IMR-90 (cell line): ENCODE measurements around the gene CELSR1. TPM values are rescaled to one million over a fixed set of nuclear protein-coding genes. Genes with fewer than 3 reads are reported as not detected.

ENCODE experiments used
- ATAC-seq: fragments of 200-7000 bp; cut with Tn5 transposase; 2 replicates; pipeline ENCODE4 v1.9.1; 2020; ENCODE audit warnings: low read depth, mild to moderate bottlenecking, moderate library complexity
- BruUV-seq: library from RNA; stranded (reverse); fragments of 400-500 nt; replicated peaks from 2 replicates; lab custom pipeline; 2021; lab: Mats Ljungman, UMichigan
- CTCF ChIA-PET: fragments of 300-600 bp; formaldehyde crosslinking; extraction: SDS; loops from one replicate; lab custom pipeline; 2021; ENCODE audit warnings: antibody characterized with exemption; lab: Yijun Ruan, JAX
- POLR2A ChIA-PET: fragments of 300-600 bp; sonication (Branson Sonifier 250); formaldehyde crosslinking; loops from one replicate; lab custom pipeline; 2022; ENCODE audit warnings: antibody characterized with exemption; ENCODE audit not compliant: unreplicated experiment; lab: Charles Lee
- DNase-seq: peaks from one replicate; pipeline ENCODE4 v3.0.0; 2013
- H2AFZ ChIP-seq: replicated peaks from 2 replicates; pipeline ENCODE3; 2013; ENCODE audit warnings: low read length, mild to moderate bottlenecking; ENCODE audit not compliant: poor library complexity
- H2AK5ac ChIP-seq: 2 replicates; pipeline ENCODE4 v1.6.1; 2013; ENCODE audit warnings: low read depth, low read length, inconsistent platforms
- H2AK9ac ChIP-seq: replicated peaks from 2 replicates; pipeline ENCODE3; 2013; ENCODE audit warnings: mild to moderate bottlenecking, low read depth, low read length, moderate library complexity; ENCODE audit not compliant: poor library complexity
- H2BK120ac ChIP-seq: 2 replicates; pipeline ENCODE4 v1.6.1; 2013; ENCODE audit warnings: low read depth, low read length, inconsistent platforms
- H2BK15ac ChIP-seq: 3 replicates; pipeline ENCODE4 v1.6.1; 2013; ENCODE audit warnings: low read depth, low read length, inconsistent platforms
- H2BK20ac ChIP-seq: 2 replicates; pipeline ENCODE4 v1.6.1; 2013; ENCODE audit warnings: low read depth, mild to moderate bottlenecking, inconsistent platforms, low read length, moderate library complexity
- H2BK5ac ChIP-seq: 2 replicates; pipeline ENCODE4 v1.6.1; 2013; ENCODE audit warnings: mild to moderate bottlenecking, low read depth, low read length, inconsistent platforms; ENCODE audit not compliant: poor library complexity, severe bottlenecking
- H3K14ac ChIP-seq: replicated peaks from 2 replicates; pipeline ENCODE4 v1.6.1; 2013; ENCODE audit warnings: low read depth, low read length, inconsistent platforms
- H3K18ac ChIP-seq: 2 replicates; pipeline ENCODE4 v1.6.1; 2013; ENCODE audit warnings: low read depth, low read length, control low read depth
- H3K23ac ChIP-seq: 2 replicates; pipeline ENCODE4 v1.6.1; 2013; ENCODE audit warnings: low read depth, low read length, inconsistent platforms
- H3K27ac ChIP-seq: 2 replicates; pipeline ENCODE4 v1.5.1; 2013; ENCODE audit warnings: mild to moderate bottlenecking, control low read depth, low read length; ENCODE audit not compliant: insufficient read depth
- H3K27me3 ChIP-seq: 2 replicates; pipeline ENCODE4 v1.6.1; 2013; ENCODE audit warnings: low read length; ENCODE audit not compliant: control insufficient read depth, insufficient read depth
- H3K36me3 ChIP-seq: 2 replicates; pipeline ENCODE4 v1.6.1; 2013; ENCODE audit warnings: low read length, mixed read lengths; ENCODE audit not compliant: control insufficient read depth, insufficient read depth
- H3K4ac ChIP-seq: 2 replicates; pipeline ENCODE4 v1.6.1; 2013; ENCODE audit warnings: low read depth, low read length, inconsistent platforms
- H3K4me1 ChIP-seq: 2 replicates; pipeline ENCODE4 v1.6.1; 2013; ENCODE audit warnings: low read length, mixed read lengths; ENCODE audit not compliant: control insufficient read depth, insufficient read depth
- H3K4me2 ChIP-seq: 2 replicates; pipeline ENCODE4 v1.6.1; 2013; ENCODE audit warnings: low read depth, mild to moderate bottlenecking, control low read depth, low read length, moderate library complexity
- H3K4me3 ChIP-seq: 2 replicates; pipeline ENCODE4 v1.5.1; 2013; ENCODE audit warnings: low read depth, mild to moderate bottlenecking, control low read depth, low read length, moderate library complexity; ENCODE audit not compliant: insufficient read depth
- H3K56ac ChIP-seq: 2 replicates; pipeline ENCODE4 v1.6.1; 2013; ENCODE audit warnings: low read length, inconsistent platforms; ENCODE audit not compliant: insufficient read depth; ENCODE audit errors: extremely low read depth
- H3K79me1 ChIP-seq, 2 experiments: 2 replicates each; pipeline ENCODE4 v1.6.1; 2013; ENCODE audit warnings: low read length in 2 of 2, inconsistent platforms in 1 of 2, low read depth in 1 of 2
- H3K9ac ChIP-seq: 2 replicates; pipeline ENCODE4 v1.6.1; 2013; ENCODE audit warnings: low read depth, low read length, control low read depth
- H3K9me1 ChIP-seq: 2 replicates; pipeline ENCODE4 v1.6.1; 2013; ENCODE audit warnings: low read length, inconsistent platforms; ENCODE audit not compliant: insufficient read depth
- H3K9me3 ChIP-seq: 2 replicates; pipeline ENCODE4 v1.6.1; 2013; ENCODE audit warnings: low read length; ENCODE audit not compliant: control insufficient read depth, insufficient read depth
- H4K20me1 ChIP-seq: 2 replicates; pipeline ENCODE4 v1.6.1; 2013; ENCODE audit warnings: low read length, inconsistent platforms; ENCODE audit not compliant: insufficient read depth
- H4K5ac ChIP-seq: 2 replicates; pipeline ENCODE4 v1.6.1; 2013; ENCODE audit warnings: mild to moderate bottlenecking, low read depth, low read length, control low read depth
- H4K8ac ChIP-seq, 2 experiments: 2 replicates each; pipeline ENCODE4 v1.6.1; 2013; ENCODE audit warnings: low read depth in 2 of 2, low read length in 2 of 2, control low read depth in 1 of 2, inconsistent platforms in 1 of 2
- H4K91ac ChIP-seq: 2 replicates; pipeline ENCODE4 v1.6.1; 2013; ENCODE audit warnings: low read depth, low read length, inconsistent platforms; ENCODE audit not compliant: insufficient read depth
- CEBPB ChIP-seq: IDR thresholded peaks from 2 replicates; pipeline ENCODE4 v1.6.1; 2012; ENCODE audit warnings: low read depth, low read length, improper control_type of control experiment
- CHD1 ChIP-seq: IDR thresholded peaks from 2 replicates; pipeline ENCODE4 v1.6.1; 2012; ENCODE audit warnings: low read depth, low read length, improper control_type of control experiment
- CTCF ChIP-seq: conservative IDR thresholded peaks from 2 replicates; pipeline ENCODE4 v1.5.1; 2012; ENCODE audit warnings: mild to moderate bottlenecking, low read depth, low read length, improper control_type of control experiment
- ELK1 ChIP-seq: fragments of 150-350 bp; IDR thresholded peaks from 2 replicates; pipeline ENCODE4 v1.6.1; 2016; ENCODE audit warnings: low read depth, mild to moderate bottlenecking, low read length, moderate library complexity, borderline replicate concordance
- FOS ChIP-seq: fragments of 150-350 bp; IDR thresholded peaks from 2 replicates; pipeline ENCODE4 v1.6.1; 2016; ENCODE audit warnings: low read depth, low read length
- MAZ ChIP-seq: IDR thresholded peaks from 2 replicates; pipeline ENCODE4 v1.6.1; 2012; ENCODE audit warnings: low read depth, mild to moderate bottlenecking, low read length, improper control_type of control experiment, moderate library complexity, borderline replicate concordance
- MXI1 ChIP-seq: IDR thresholded peaks from 2 replicates; pipeline ENCODE4 v1.6.1; 2012; ENCODE audit warnings: low read depth, mild to moderate bottlenecking, low read length, moderate library complexity, borderline replicate concordance
- NFE2L2 ChIP-seq: fragments of 150-350 bp; IDR thresholded peaks from 2 replicates; pipeline ENCODE4 v1.6.1; 2016; ENCODE audit warnings: low read depth, mild to moderate bottlenecking, low read length
- POLR2A ChIP-seq: IDR thresholded peaks from 2 replicates; pipeline ENCODE4 v1.6.1; 2012; ENCODE audit warnings: mild to moderate bottlenecking, low read depth, low read length
- RCOR1 ChIP-seq: IDR thresholded peaks from 2 replicates; pipeline ENCODE4 v1.6.1; 2012; ENCODE audit warnings: mild to moderate bottlenecking, low read length, improper control_type of control experiment; ENCODE audit not compliant: insufficient replicate concordance
- RFX5 ChIP-seq: IDR thresholded peaks from 2 replicates; pipeline ENCODE4 v1.8.0; 2012; ENCODE audit warnings: low read depth, mild to moderate bottlenecking, low read length, moderate library complexity
- SMC3 ChIP-seq: fragments of 150-350 bp; IDR thresholded peaks from 2 replicates; pipeline ENCODE4 v1.6.1; 2016; ENCODE audit warnings: low read depth, mild to moderate bottlenecking, antibody characterized with exemption, low read length, moderate library complexity
- USF2 ChIP-seq: fragments of 150-350 bp; IDR thresholded peaks from 2 replicates; pipeline ENCODE4 v1.6.1; 2017; ENCODE audit warnings: mild to moderate bottlenecking, antibody characterized with exemption, low read length, low read depth
- WGBS, 2 experiments: methylation state at CpG; one replicate each; pipeline versions ENCODE4 v1.1.5 to v1.1.7; 2013; ENCODE audit warnings: missing lambda C conversion rate in 2 of 2; ENCODE audit not compliant: insufficient read length in 1 of 2; ENCODE audit errors: extremely low coverage in 2 of 2; 5-methylcytosine and 5-hydroxymethylcytosine counted together
- dilution Hi-C: fragments of 300-500 bp; cut with HindIII; formaldehyde crosslinking; loops from one replicate; pipeline ENCODE4 v1.14.3; 2018; ENCODE audit warnings: low sequenced_read_pairs; ENCODE audit not compliant: unreplicated experiment
- in situ Hi-C: fragments of 300-500 bp; cut with MboI; formaldehyde crosslinking; loops from 3 replicates; pipeline ENCODE4 v1.14.3; 2019; ENCODE audit warnings: low sequenced_read_pairs, inconsistent platforms, mixed read lengths
- intact Hi-C: fragments of 100-400 bp; cut with micrococcal nuclease; formaldehyde crosslinking; loops from 2 replicates; pipeline ENCODE4 v1.10.0; 2022
- polyA plus RNA-seq, 3 experiments: library from polyadenylated mRNA; depleted of rRNA; stranded (reverse); fragments of >200 nt; gene quantifications; 2 replicates each; pipeline ENCODE4 v1.2.3, GENCODE V29; 2012; ENCODE audit warnings: low replicate concordance in 1 of 3
- total RNA-seq: library from RNA; depleted of rRNA; stranded (reverse); fragments of >200 nt; gene quantifications from 2 replicates; pipeline ENCODE4 v1.2.3, GENCODE V29; 2012

Gene CELSR1
- total and polyA plus RNA-seq, 2 of the 4 experiments (the other 2 are of a cell fraction), result 0.36 to 0.82 TPM

- CTCF ChIA-PET, result no interaction called here
- POLR2A ChIA-PET, result no interaction called here
- dilution Hi-C loops, result no loop called here
Measured at GRCh38 chr22:46364341-46365165, 172.9 kb downstream of the CELSR1 start.

More at GRCh38 chr22:46364341-46365165, 172.9 kb downstream of the CELSR1 start:
- no peak overlapping the region for H3K18ac ChIP-seq
- no peak overlapping the region for H3K56ac ChIP-seq
- H4K8ac ChIP-seq, result no peak overlapping the region
- H4K20me1 ChIP-seq, result no peaks in the 10 kb centered on the region
- no peak overlapping the region for H2AFZ ChIP-seq
- TF ChIP-seq CEBPB (no peak), CHD1 (no peak), ELK1 (no peak), NFE2L2 (no peak), RFX5 (no peak), FOS (no peak), MAZ (no peak), CTCF (no peak), SMC3 (no peak), POLR2A (no peak), MXI1 (no peak), USF2 (no peak), RCOR1 (no peak)
- H3K4ac ChIP-seq, result no peak overlapping the region
- H3K27me3 ChIP-seq, result peaks cover 7% of the 10 kb centered on the region; the same call in 1 of the 2 replicates
- H3K23ac ChIP-seq, result no peak overlapping the region
- H3K14ac ChIP-seq, result no peak overlapping the region
- no peak overlapping the region for H3K4me3 ChIP-seq
- in situ Hi-C loops (loop anchor here (5.0 kb wide), 1 partner anchor 178 kb away; no protein-coding TSS in a partner anchor), intact Hi-C loops (no loop called here)
- H2BK120ac ChIP-seq, result no peak overlapping the region
- no peak for ATAC-seq
- no peak overlapping the region for H2BK5ac ChIP-seq
- no peak overlapping the region for H3K27ac ChIP-seq
- no peak overlapping the region for H2BK20ac ChIP-seq
- no peak overlapping the region for H2BK15ac ChIP-seq
- no peak overlapping the region for H3K9ac ChIP-seq
- H4K91ac ChIP-seq, result no peak overlapping the region
- H3K9me3 ChIP-seq, result no peaks in the 10 kb centered on the region
- H3K36me3 ChIP-seq, result no peaks in the 10 kb centered on the region
- no peak overlapping the region for H3K4me2 ChIP-seq
- no peak overlapping the region for H4K5ac ChIP-seq
- no peaks in the 10 kb centered on the region for H3K4me1 ChIP-seq
- H3K79me1 ChIP-seq, result no peaks in the 10 kb centered on the region
- H2AK9ac ChIP-seq, result peak overlapping the region; percentile 78
- H2AK5ac ChIP-seq, result no peak overlapping the region
- no TSS peak for BruUV-seq
- no peak for DNase-seq
- 80% methylated on average over 10 of the region's 26 CpGs; no CpG with 5 or more reads in 1 of the 2 experiments for WGBS, 2 experiments
- H3K9me1 ChIP-seq, result no peaks in the 10 kb centered on the region
